Iris pigment epithelial cell (primary cell): ENCODE data around the gene GAS2.
"Not testable (repeated sequence)": the region's sequence is repeated elsewhere in the genome, so short reads cannot be mapped to it uniquely, and the experiment has no call there.

Experiments used
- DNase-seq: peaks from one replicate; pipeline ENCODE4 v3.0.0-alpha.2; 2011; ENCODE audit warnings: low read depth

The GAS2 gene

GRCh38 chr11:22666325-22666687 lies at the start of gene GAS2:
Gene GAS2 (plus strand): TSS chr11:22666611. CDS start chr11:22674870, 8,259 bp downstream.
- no peak for DNase-seq

- DNase-seq = no peak
Observed at GRCh38 chr11:22617868-22618267, 48.5 kb upstream of the GAS2 start.

GRCh38 chr11:22624742-22625447 lies 41.5 kb upstream of the GAS2 start:
- DNase-seq = peak; percentile 60

GRCh38 chr11:22625448-22626287 lies 40.7 kb upstream of the GAS2 start, which contains the start of gene FANCF:
Gene FANCF (minus strand): TSS chr11:22625823. CDS start chr11:22625810, 13 bp downstream.
- peak; percentile 99 for DNase-seq

GRCh38 chr11:22626573-22627239 lies 39.7 kb upstream of the GAS2 start:
- no peak for DNase-seq

- DNase-seq = no peak
Observed at GRCh38 chr11:22627421-22627820, 39.0 kb upstream of the GAS2 start.

GRCh38 chr11:22633354-22633902 lies 33.0 kb upstream of the GAS2 start:
- no peak for DNase-seq

- peak; percentile 36 for DNase-seq
Observed at GRCh38 chr11:22634897-22635629, 31.3 kb upstream of the GAS2 start.

- DNase-seq = no peak
Observed at GRCh38 chr11:22635689-22636088, 30.7 kb upstream of the GAS2 start.

- no peak for DNase-seq
Observed at GRCh38 chr11:22640862-22641261, 25.5 kb upstream of the GAS2 start.

- no peak for DNase-seq
Observed at GRCh38 chr11:22641559-22641958, 24.9 kb upstream of the GAS2 start.

GRCh38 chr11:22652346-22652745 lies 14.1 kb upstream of the GAS2 start:
- DNase-seq = not testable (repeated sequence)

- DNase-seq = peak; percentile 8
Observed at GRCh38 chr11:22656130-22656529, 10.3 kb upstream of the GAS2 start.

- DNase-seq = no peak
Observed at GRCh38 chr11:22657101-22657694, 9.2 kb upstream of the GAS2 start.

- DNase-seq = no peak
Observed at GRCh38 chr11:22659783-22660182, 6.6 kb upstream of the GAS2 start.

- DNase-seq = peak; percentile 9
Observed at GRCh38 chr11:22666688-22667439, 453 bp downstream of the GAS2 start.

- no peak for DNase-seq
Observed at GRCh38 chr11:22668005-22668796, 1.8 kb downstream of the GAS2 start.

- DNase-seq = no peak
Observed at GRCh38 chr11:22669368-22669767, 3.0 kb downstream of the GAS2 start.

GRCh38 chr11:22670830-22671229 lies 4.4 kb downstream of the GAS2 start:
- DNase-seq = no peak

- peak; percentile 3 for DNase-seq
Observed at GRCh38 chr11:22671751-22672150, 5.3 kb downstream of the GAS2 start.
